HEK293 (cell line): ENCODE results near the gene HILPDA.
A peak's percentile ranks its signal among the peaks of the same experiment; 100 is the strongest.

Source experiments
- CTCF ChIA-PET: fragments of 350-600 bp; formaldehyde crosslinking; extraction: SDS; loops from one replicate; lab custom pipeline; 2021; ENCODE audit warnings: antibody characterized with exemption; lab: Yijun Ruan, JAX
- POLR2A ChIA-PET: fragments of 300-600 bp; formaldehyde crosslinking; extraction: SDS; loops from one replicate; lab custom pipeline; 2020; ENCODE audit warnings: antibody characterized with exemption, inconsistent platforms; lab: Yijun Ruan, JAX
- H3K27ac ChIP-seq: fragments of 200-500 bp; sonication (Bioruptor generic); 2 replicates; pipeline ENCODE4 v1.5.1; 2014; ENCODE audit warnings: low read depth, low read length, control low read depth, inconsistent platforms; ENCODE audit errors: extremely low read depth
- H3K36me3 ChIP-seq, 2 experiments: fragments of 200-500 bp in 1 of 2; sonication (Bioruptor generic) in 1 of 2; 1 replicate in 1 of 2; 2 replicates in 1 of 2; pipeline ENCODE4 v1.5.1; 2014 to 2017; ENCODE audit warnings: inconsistent platforms in 2 of 2, low read length in 2 of 2; ENCODE audit not compliant: control insufficient read depth in 2 of 2, insufficient read depth in 1 of 2
- H3K4me1 ChIP-seq: fragments of 200-500 bp; sonication (Bioruptor generic); 2 replicates; pipeline ENCODE4 v1.5.1; 2014; ENCODE audit warnings: mild to moderate bottlenecking, low read length, inconsistent platforms; ENCODE audit not compliant: control insufficient read depth, insufficient read depth
- H3K4me3 ChIP-seq: 2 replicates; pipeline ENCODE4 v1.5.1; 2011; ENCODE audit warnings: low read depth, mild to moderate bottlenecking, control low read depth, low read length, moderate library complexity
- H3K9me3 ChIP-seq: fragments of 200-500 bp; sonication (Bioruptor generic); 2 replicates; pipeline ENCODE4 v1.5.1; 2014; ENCODE audit warnings: low read depth, low read length, inconsistent platforms; ENCODE audit not compliant: control insufficient read depth, insufficient read depth
- GLIS1 ChIP-seq: fragments of 450-650 bp; formaldehyde crosslinking; IDR thresholded peaks from 2 replicates; pipeline ENCODE4 v1.5.1; 2016; ENCODE audit warnings: missing biosample characterization, missing genetic modification characterization
- GLIS2 ChIP-seq: fragments of 450-650 bp; formaldehyde crosslinking; IDR thresholded peaks from 2 replicates; pipeline ENCODE4 v1.5.1; 2016; ENCODE audit warnings: missing biosample characterization, missing genetic modification characterization
- HOXC10 ChIP-seq: sonication (generic); formaldehyde crosslinking; IDR thresholded peaks from 2 replicates; pipeline ENCODE4 v1.8.1; 2023; ENCODE audit warnings: mild to moderate bottlenecking, missing genetic modification reagents
- HOXD13 ChIP-seq: sonication (generic); formaldehyde crosslinking; IDR thresholded peaks from 2 replicates; pipeline ENCODE4 v1.8.0; 2022; ENCODE audit warnings: missing genetic modification reagents, borderline replicate concordance
- KLF16 ChIP-seq: fragments of 450-650 bp; formaldehyde crosslinking; IDR thresholded peaks from 2 replicates; pipeline ENCODE4 v1.5.1; 2017; ENCODE audit warnings: missing biosample characterization, missing genetic modification characterization
- PBX3 ChIP-seq: sonication (generic); formaldehyde crosslinking; IDR thresholded peaks from 2 replicates; pipeline ENCODE4 v1.8.1; 2022; ENCODE audit warnings: mild to moderate bottlenecking, moderate library complexity, missing genetic modification reagents
- SP7 ChIP-seq: fragments of 450-650 bp; formaldehyde crosslinking; IDR thresholded peaks from 2 replicates; pipeline ENCODE4 v1.5.1; 2016; ENCODE audit warnings: missing biosample characterization, missing genetic modification characterization
- TSHZ1 ChIP-seq: fragments of 450-650 bp; formaldehyde crosslinking; IDR thresholded peaks from 2 replicates; pipeline ENCODE4 v1.5.1; 2016; ENCODE audit warnings: missing biosample characterization, missing genetic modification characterization, borderline replicate concordance
- YY1 ChIP-seq: fragments of 450-650 bp; formaldehyde crosslinking; IDR thresholded peaks from 2 replicates; pipeline ENCODE4 v1.5.1; 2018; ENCODE audit warnings: missing biosample characterization, missing genetic modification characterization
- ZBTB17 ChIP-seq: fragments of 450-650 bp; formaldehyde crosslinking; IDR thresholded peaks from 2 replicates; pipeline ENCODE4 v1.5.1; 2016; ENCODE audit warnings: missing biosample characterization, missing genetic modification characterization
- ZBTB44 ChIP-seq: fragments of 450-650 bp; IDR thresholded peaks from 2 replicates; pipeline ENCODE4 v1.5.1; 2018; ENCODE audit warnings: missing biosample characterization, mild to moderate bottlenecking, missing genetic modification characterization
- ZFP41 ChIP-seq: fragments of 450-650 bp; formaldehyde crosslinking; IDR thresholded peaks from 2 replicates; pipeline ENCODE4 v1.5.1; 2016; ENCODE audit warnings: missing biosample characterization, missing genetic modification characterization, borderline replicate concordance
- ZNF174 ChIP-seq: fragments of 450-650 bp; formaldehyde crosslinking; IDR thresholded peaks from 2 replicates; pipeline ENCODE4 v1.5.0; 2017; ENCODE audit warnings: missing biosample characterization, mild to moderate bottlenecking, missing genetic modification characterization
- ZNF19 ChIP-seq: fragments of 450-650 bp; formaldehyde crosslinking; IDR thresholded peaks from 2 replicates; pipeline ENCODE4; 2016; ENCODE audit warnings: missing biosample characterization, missing genetic modification characterization, low read depth
- ZNF214 ChIP-seq: fragments of 450-650 bp; formaldehyde crosslinking; IDR thresholded peaks from 2 replicates; pipeline ENCODE4 v1.5.1; 2017; ENCODE audit warnings: missing biosample characterization, mild to moderate bottlenecking, missing genetic modification characterization, borderline replicate concordance
- ZNF394 ChIP-seq: fragments of 450-650 bp; formaldehyde crosslinking; IDR thresholded peaks from 2 replicates; pipeline ENCODE4 v1.5.1; 2016; ENCODE audit warnings: missing biosample characterization, missing genetic modification characterization, mild to moderate bottlenecking, moderate library complexity, borderline replicate concordance
- ZNF544 ChIP-seq: fragments of 450-650 bp; formaldehyde crosslinking; IDR thresholded peaks from 2 replicates; pipeline ENCODE4 v1.5.0; 2017; ENCODE audit warnings: missing biosample characterization, missing genetic modification characterization
- ZNF561 ChIP-seq: fragments of 450-650 bp; IDR thresholded peaks from 2 replicates; pipeline ENCODE4 v1.5.1; 2018; ENCODE audit warnings: missing biosample characterization, missing genetic modification characterization, borderline replicate concordance
- ZNF654 ChIP-seq: fragments of 450-650 bp; formaldehyde crosslinking; IDR thresholded peaks from 2 replicates; pipeline ENCODE4 v1.5.1; 2016; ENCODE audit warnings: low read depth, missing biosample characterization, missing genetic modification characterization
- ZNF664 ChIP-seq: fragments of 450-650 bp; formaldehyde crosslinking; IDR thresholded peaks from 2 replicates; pipeline ENCODE4 v1.5.1; 2016; ENCODE audit warnings: missing biosample characterization, missing genetic modification characterization
- ZNF747 ChIP-seq: fragments of 450-650 bp; formaldehyde crosslinking; IDR thresholded peaks from 2 replicates; pipeline ENCODE4 v1.5.1; 2016; ENCODE audit warnings: missing biosample characterization, missing genetic modification characterization
- ZXDB ChIP-seq: fragments of 450-650 bp; formaldehyde crosslinking; IDR thresholded peaks from 2 replicates; pipeline ENCODE4 v1.5.1; 2016; ENCODE audit warnings: missing biosample characterization, missing genetic modification characterization
- TF ChIP-seq, protein P1 (sequence below): fragments of 450-650 bp; formaldehyde crosslinking; IDR thresholded peaks from 2 replicates; pipeline ENCODE4 v1.5.1; 2017; ENCODE audit warnings: missing biosample characterization, missing genetic modification characterization

HILPDA gene

DNA sequence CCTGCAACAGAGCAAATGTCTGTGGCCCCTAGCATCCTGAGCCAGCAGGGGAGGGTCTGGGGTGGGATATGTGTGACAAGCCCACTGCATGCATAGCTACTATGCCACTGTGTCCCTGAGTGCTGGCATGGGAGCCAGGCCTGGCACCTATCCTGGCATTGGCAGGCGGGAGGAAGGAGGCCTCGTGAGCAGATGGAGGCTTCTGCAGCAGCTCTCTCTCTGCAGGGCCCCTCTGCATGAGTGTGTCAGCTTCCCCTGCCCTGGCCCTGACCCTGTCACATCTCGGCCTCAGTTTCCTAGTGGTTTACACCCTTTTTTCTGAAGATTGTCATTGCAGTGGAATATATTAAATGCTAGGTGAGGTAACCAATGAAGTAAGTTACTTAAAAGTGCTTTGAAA is 32.8 kb upstream of the HILPDA start:
- Histone ChIP-seq H3K36me3 (no peaks in the 10 kb centered on the region), H3K4me3 (no peak overlapping the region), H3K4me1 (no peaks in the 10 kb centered on the region), H3K9me3 (no peaks in the 10 kb centered on the region), H3K27ac (no peak overlapping the region)
- ChIA-PET POLR2A (interaction anchor here (0.6 kb wide), 1 partner anchor 25 kb away, joined by 3 read pairs; no protein-coding TSS in a partner anchor), CTCF (interaction anchor here (0.8 to 9.2 kb wide), 6 partner anchors 8 to 76 kb away, joined by 3 to 160 read pairs (median 69); partner anchors contain the start of gene RBM28)
- TF ChIP-seq ZNF394 (tag by site-specific recombination) = no peak
- TF ChIP-seq GLIS2 = no peak

DNA sequence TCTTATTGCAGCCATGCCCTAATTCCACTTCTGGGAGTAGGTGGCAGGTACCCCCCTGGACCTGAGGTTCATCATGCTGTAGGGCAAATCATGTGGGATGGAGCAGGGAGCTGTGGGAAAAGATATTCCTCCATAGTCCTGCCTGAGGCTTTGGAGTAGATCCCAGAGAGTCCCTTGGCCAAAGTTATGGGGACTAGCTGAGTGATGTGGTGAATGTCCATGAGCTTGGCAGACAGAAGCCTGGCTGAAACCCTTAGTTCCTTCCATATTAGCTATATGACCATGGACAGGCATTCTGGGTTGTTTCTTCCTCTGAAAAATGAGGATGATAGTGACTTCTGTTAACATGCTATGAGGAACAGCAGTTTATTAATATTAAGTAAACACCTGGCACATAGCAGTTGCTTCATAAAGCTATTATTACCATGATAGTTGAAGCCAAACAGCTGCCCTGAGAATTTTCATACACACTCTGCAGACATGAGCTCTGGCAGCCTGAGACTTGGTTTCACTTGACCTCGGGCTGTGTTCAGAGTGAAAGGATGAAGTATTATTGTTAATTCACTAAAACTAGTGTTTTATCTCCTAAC is 30.9 kb upstream of the HILPDA start:
- Histone ChIP-seq H3K4me3 (no peak overlapping the region), H3K36me3 (no peaks in the 10 kb centered on the region), H3K4me1 (no peaks in the 10 kb centered on the region), H3K9me3 (no peaks in the 10 kb centered on the region)
- CTCF ChIA-PET = interaction anchor here (0.6 to 9.2 kb wide), 30 partner anchors 9 to 1282 kb away, joined by 3 to 189 read pairs (median 6); partner anchors contain the start of genes HILPDA and RBM28
- POLR2A ChIA-PET = no interaction called here
- TF ChIP-seq ZNF664 (tag by site-specific recombination) = 0 out of 2 replicates have a peak, but pooled peaks have one; percentile 6
- no peak for TF ChIP-seq ZBTB44 (tag by site-specific recombination)
- no peak for TF ChIP-seq KLF16 (tag by site-specific recombination)
- TF ChIP-seq SP7 (tag by site-specific recombination) = no peak
- no peak for TF ChIP-seq ZNF214
- TF ChIP-seq, all 188 proteins: peak for 1
- H3K27ac ChIP-seq = no peak overlapping the region

- ChIA-PET CTCF (interaction anchor here (0.5 to 9.2 kb wide), 35 partner anchors 8 to 1013 kb away, joined by 3 to 189 read pairs (median 8); partner anchors contain the start of genes HILPDA, METTL2B and RBM28), POLR2A (no interaction called here)
- Histone ChIP-seq H3K9me3 (no peaks in the 10 kb centered on the region), H3K4me3 (no peak overlapping the region), H3K36me3 (no peaks in the 10 kb centered on the region), H3K27ac (no peak overlapping the region), H3K4me1 (no peaks in the 10 kb centered on the region)
- TF ChIP-seq HOXC10 (CRISPR knock-in tag) (no peak), ZNF561 (tag by site-specific recombination) (no peak), TSHZ1 (tag by site-specific recombination) (no peak), ZNF174 (no peak), HOXD13 (CRISPR knock-in tag) (no peak), ZNF19 (tag by site-specific recombination) (no peak), ZNF747 (no peak), ZNF654 (tag by site-specific recombination) (peak; percentile 74), ZXDB (tag by site-specific recombination) (no peak), GLIS1 (tag by site-specific recombination) (no peak), ZBTB17 (tag by site-specific recombination) (0 out of 2 replicates have a peak, but pooled peaks have one; percentile 17), ZFP41 (tag by site-specific recombination) (no peak), PBX3 (CRISPR knock-in tag) (no peak), KLF16 (tag by site-specific recombination) (no peak), YY1 (tag by site-specific recombination) (0 out of 2 replicates have a peak, but pooled peaks have one; percentile 14), ZNF544 (tag by site-specific recombination) (no peak)
- TF ChIP-seq, protein P1, sequence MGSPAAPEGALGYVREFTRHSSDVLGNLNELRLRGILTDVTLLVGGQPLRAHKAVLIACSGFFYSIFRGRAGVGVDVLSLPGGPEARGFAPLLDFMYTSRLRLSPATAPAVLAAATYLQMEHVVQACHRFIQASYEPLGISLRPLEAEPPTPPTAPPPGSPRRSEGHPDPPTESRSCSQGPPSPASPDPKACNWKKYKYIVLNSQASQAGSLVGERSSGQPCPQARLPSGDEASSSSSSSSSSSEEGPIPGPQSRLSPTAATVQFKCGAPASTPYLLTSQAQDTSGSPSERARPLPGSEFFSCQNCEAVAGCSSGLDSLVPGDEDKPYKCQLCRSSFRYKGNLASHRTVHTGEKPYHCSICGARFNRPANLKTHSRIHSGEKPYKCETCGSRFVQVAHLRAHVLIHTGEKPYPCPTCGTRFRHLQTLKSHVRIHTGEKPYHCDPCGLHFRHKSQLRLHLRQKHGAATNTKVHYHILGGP = no peak
Measured at GRCh38 chr7:128425850-128426249, 29.8 kb upstream of the HILPDA start.
